ENCODE results near the gene ATXN7.
A peak's percentile ranks its signal among the peaks of the same experiment; 100 is the strongest.

Gene ATXN7

GRCh38 chr3:63990204-63990603 is 126.5 kb downstream of the ATXN7 start:
- Mint-ChIP-seq H3K27me3 (no peaks in the 10 kb centered on the region), H3K36me3 (peaks cover 56% of the 10 kb centered on the region), H3K9me3 (no peaks in the 10 kb centered on the region), H3K27ac (no peak overlapping the region), H3K4me1 (no peaks in the 10 kb centered on the region), H3K4me3 (no peak overlapping the region)
- ATAC-seq = no peak

DNA sequence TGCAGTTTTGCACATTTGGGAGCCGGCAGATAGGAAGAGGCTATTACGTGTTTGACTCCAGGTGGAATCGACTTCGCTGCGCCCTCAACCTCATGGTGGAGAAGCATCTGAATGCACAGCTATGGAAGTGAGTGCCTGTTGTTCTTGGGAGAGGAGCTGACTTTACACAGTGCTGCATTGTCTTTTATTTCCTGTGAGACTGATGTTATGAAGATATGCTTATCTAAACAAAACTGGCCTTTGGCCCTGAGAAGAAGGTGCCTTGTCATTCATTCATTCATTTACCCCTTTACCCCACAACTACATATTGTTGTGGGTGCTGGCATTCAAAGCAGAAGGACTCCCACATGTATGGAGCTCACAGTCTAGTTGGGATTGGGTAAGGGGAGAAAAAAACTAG is 127.1 kb downstream of the ATXN7 start:
- Mint-ChIP-seq H3K36me3 (peaks cover 56% of the 10 kb centered on the region), H3K27me3 (no peaks in the 10 kb centered on the region), H3K4me1 (no peaks in the 10 kb centered on the region), H3K4me3 (no peak overlapping the region), H3K27ac (peak overlapping the region; percentile 17), H3K9me3 (no peaks in the 10 kb centered on the region)
- no peak for ATAC-seq

DNA sequence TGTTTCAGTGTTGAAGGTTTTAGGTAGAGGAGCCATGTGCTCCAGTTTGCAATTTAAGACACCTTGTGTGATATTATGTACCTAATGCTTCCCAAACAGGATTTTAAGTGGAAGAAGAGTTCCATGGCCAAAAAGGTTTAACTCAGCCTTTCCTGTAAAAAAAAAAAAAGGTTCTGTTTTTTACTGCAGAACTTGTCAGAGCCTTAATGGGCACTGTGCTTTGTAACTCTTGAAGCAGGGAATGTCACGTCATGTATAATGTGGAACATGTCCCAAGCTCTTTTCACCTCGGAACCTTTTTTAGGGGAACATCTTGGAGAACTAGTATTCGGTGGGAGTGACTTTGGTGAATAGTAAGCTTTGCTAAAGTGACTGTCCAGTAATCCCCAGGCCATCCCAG is 128.0 kb downstream of the ATXN7 start:
- no peaks in the 10 kb centered on the region for H3K27me3 Mint-ChIP-seq
- no peaks in the 10 kb centered on the region for H3K4me1 Mint-ChIP-seq
- H3K36me3 Mint-ChIP-seq = peaks cover 61% of the 10 kb centered on the region
- H3K4me3 Mint-ChIP-seq = no peak overlapping the region
- H3K9me3 Mint-ChIP-seq = no peaks in the 10 kb centered on the region
- ATAC-seq = no peak
- H3K27ac Mint-ChIP-seq = peak overlapping the region; percentile 17

DNA sequence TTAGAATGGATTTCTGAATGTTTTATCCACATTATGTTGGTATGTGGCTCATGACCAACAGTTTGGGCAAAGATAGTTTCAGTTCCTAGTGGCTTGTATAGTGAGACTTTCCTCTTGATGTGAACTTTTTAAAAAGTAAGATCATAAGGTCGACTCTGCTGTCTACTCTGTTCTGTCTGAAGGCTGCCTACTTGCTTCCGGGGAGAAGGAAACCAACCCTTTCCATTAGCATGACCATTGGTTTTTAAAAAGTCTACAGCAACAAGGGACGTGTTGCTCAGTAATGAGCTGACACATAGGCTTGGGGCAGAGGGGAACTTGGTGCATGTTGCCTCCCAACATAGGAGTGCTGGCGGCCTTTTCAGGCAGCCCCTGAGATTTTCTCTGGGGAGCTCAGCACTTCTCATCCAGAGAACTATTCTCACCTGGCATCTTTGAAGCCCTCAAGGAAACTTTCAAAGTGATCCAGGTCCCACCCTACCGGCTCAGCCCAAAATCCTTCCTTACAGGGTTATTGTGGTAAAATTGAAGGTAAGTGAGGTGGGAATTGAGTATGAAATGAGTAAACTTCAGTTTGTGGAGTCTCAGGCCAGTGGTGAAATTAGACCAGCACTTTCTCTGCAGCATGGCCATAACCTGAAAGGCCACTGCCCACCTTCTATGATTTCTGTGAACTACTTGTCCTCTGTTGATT is 129.0 kb downstream of the ATXN7 start:
- Mint-ChIP-seq H3K36me3 (peaks cover 62% of the 10 kb centered on the region), H3K9me3 (no peaks in the 10 kb centered on the region), H3K27ac (no peak overlapping the region), H3K4me3 (no peak overlapping the region), H3K4me1 (no peaks in the 10 kb centered on the region), H3K27me3 (no peaks in the 10 kb centered on the region)
- peak; percentile 60 for ATAC-seq

DNA sequence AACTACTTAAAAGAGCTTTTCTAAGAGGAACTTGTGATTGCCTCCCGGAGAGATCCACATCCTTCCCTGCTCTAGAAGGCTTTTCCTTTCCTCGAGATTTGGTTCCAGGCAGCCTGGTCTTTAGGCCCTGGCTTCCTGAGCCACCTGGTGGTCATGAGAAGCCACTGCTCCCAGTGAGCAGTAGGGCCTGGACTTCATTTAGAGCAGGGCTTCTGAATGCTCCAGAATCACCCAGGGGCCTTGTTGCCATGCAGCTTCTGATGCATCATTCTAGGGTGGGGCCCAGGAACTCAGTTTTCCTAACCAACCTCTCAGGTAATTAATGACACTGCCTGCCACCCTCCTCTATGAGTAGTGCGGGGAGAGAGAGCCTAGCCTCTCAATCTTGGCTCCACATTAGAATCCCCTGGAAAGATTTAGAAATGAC is 130.0 kb downstream of the ATXN7 start:
- no peaks in the 10 kb centered on the region for H3K27me3 Mint-ChIP-seq
- H3K27ac Mint-ChIP-seq = no peak overlapping the region
- peaks cover 54% of the 10 kb centered on the region for H3K36me3 Mint-ChIP-seq

DNA sequence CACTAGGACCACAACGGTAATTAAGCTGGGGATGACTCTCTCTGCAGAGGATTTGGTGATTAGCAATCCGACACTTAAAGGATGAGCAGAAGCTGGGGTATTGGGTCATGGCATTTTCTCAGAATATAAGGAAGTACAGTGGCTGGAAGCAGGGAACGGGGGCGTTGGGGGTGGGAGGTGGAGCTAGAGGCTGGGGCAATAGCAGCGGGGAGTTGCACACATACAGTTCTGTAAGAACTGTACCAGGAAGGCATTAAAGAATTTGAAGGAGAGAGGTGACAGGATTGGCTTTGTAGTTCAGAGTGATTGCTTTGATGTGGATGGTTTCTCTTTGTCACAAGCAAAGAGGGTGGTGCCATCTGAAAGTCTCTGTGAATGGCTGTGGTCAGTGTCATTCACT is 131.4 kb downstream of the ATXN7 start:
- H3K36me3 Mint-ChIP-seq = peaks cover 54% of the 10 kb centered on the region
- H3K9me3 Mint-ChIP-seq = no peaks in the 10 kb centered on the region
- no peaks in the 10 kb centered on the region for H3K27me3 Mint-ChIP-seq
- no peak overlapping the region for H3K27ac Mint-ChIP-seq
- ATAC-seq = no peak
- H3K4me1 Mint-ChIP-seq = no peaks in the 10 kb centered on the region
- H3K4me3 Mint-ChIP-seq = no peak overlapping the region

More for the DNA sequence above, 130.0 kb downstream of the ATXN7 start:
- Mint-ChIP-seq H3K4me3 (no peak overlapping the region), H3K4me1 (no peaks in the 10 kb centered on the region), H3K9me3 (no peaks in the 10 kb centered on the region)
- ATAC-seq = peak; percentile 65

DNA sequence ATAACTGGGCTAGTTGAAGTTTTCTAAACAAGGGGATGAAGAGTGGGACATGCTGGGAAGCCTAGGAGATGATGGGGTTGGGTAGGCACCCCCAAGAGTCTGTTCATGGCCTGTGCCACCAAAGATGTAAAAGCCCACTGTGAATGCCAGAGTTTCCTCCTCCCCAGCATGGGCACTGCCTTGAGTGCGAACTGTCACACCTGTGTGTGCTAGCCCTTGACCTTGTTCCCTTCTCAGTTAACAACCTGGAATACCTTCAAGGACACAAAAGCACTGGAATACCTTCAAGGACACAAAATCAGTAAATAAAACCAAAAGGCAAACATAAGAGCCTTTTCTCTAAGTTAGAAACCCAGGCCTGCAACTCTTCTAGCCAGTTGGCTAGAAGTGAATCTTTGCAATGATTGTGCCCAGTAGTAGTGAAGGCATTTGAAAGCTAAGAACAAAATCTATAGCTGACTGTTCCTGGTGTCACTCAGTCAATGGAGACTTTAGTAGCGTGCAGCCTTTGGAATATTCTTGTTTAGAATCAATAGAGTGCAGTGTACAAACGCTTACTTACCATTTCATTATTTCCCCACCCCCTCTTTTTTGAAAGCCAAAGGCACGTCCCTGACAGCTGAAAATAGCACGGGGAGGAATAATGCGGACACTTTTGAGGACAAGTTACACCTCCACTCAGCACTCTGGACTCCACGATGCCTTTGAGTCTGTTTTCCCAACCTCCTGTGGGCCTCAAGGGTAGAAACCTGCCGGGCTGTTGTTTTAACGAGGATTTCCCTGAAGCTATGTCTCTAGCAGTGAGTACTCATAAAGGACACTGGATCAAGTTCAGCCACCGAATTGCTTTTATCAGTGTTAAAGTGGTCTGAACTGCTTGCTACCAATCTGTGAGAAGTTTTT is 135.4 kb downstream of the ATXN7 start:
- Mint-ChIP-seq H3K27ac (no peak overlapping the region), H3K4me3 (no peak overlapping the region), H3K9me3 (no peaks in the 10 kb centered on the region), H3K36me3 (peaks cover 47% of the 10 kb centered on the region), H3K27me3 (no peaks in the 10 kb centered on the region), H3K4me1 (no peaks in the 10 kb centered on the region)
- no peak for ATAC-seq

DNA sequence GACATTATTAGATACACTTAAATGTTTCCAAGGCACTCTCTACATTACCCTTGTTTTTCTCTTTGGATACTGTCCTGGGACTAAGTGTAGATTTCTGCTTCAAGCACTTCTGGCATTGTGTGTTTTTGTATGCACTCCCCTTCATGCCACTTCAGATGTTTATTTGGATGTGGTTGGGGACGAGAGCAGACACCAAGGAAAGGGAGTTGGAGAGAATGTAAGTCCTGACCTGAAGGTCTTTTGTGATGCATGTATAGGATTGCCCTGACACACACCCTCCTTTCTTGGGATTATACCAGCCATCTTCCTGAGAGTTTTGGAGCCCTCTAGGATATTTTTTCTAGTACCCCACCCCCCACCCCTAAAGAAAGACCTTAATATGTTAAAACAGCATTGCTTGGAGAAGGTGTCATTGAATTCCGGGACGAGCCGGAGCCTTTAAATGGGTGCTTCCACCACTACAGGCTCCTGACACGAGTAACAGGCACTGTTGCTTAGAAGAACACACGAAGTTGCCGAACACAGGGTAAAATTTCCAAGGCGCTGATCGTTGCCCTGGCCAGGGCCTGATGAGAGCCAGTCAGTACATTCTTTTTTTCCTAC is 136.9 kb downstream of the ATXN7 start:
- Mint-ChIP-seq H3K9me3 (no peaks in the 10 kb centered on the region), H3K36me3 (peaks cover 37% of the 10 kb centered on the region), H3K4me3 (no peak overlapping the region), H3K27ac (no peak overlapping the region), H3K4me1 (no peaks in the 10 kb centered on the region), H3K27me3 (no peaks in the 10 kb centered on the region)
- no peak for ATAC-seq

DNA sequence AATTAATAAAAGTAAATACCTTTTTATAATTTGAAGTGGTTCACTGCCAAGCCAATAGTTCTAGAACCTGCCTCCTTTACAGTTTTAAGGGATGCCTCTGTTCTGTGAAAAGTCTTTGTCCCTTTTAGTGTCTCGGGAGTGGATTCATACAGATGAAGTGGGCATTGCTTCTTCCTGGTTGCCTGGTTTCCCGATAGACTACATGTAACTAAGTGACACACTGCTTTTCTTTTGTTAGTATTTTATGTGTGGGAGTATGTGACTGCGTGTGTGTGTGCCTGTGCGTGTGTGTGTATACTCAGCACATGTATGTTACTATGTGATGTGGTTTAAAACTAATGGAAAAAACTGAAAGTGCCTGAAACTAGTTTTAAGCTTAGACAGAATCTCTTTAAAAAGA is 138.6 kb downstream of the ATXN7 start:
- no peaks in the 10 kb centered on the region for H3K27me3 Mint-ChIP-seq
- peaks cover 20% of the 10 kb centered on the region for H3K36me3 Mint-ChIP-seq
- no peak overlapping the region for H3K27ac Mint-ChIP-seq
- no peak overlapping the region for H3K4me3 Mint-ChIP-seq
- no peaks in the 10 kb centered on the region for H3K9me3 Mint-ChIP-seq
- ATAC-seq = no peak
- H3K4me1 Mint-ChIP-seq = no peaks in the 10 kb centered on the region

GRCh38 chr3:64003589-64003988 is 139.9 kb downstream of the ATXN7 start:
- no peaks in the 10 kb centered on the region for H3K4me1 Mint-ChIP-seq
- H3K4me3 Mint-ChIP-seq = no peak overlapping the region
- no peaks in the 10 kb centered on the region for H3K9me3 Mint-ChIP-seq
- ATAC-seq = no peak
- H3K36me3 Mint-ChIP-seq = peaks cover 17% of the 10 kb centered on the region
- H3K27ac Mint-ChIP-seq = no peak overlapping the region
- H3K27me3 Mint-ChIP-seq = no peaks in the 10 kb centered on the region

DNA sequence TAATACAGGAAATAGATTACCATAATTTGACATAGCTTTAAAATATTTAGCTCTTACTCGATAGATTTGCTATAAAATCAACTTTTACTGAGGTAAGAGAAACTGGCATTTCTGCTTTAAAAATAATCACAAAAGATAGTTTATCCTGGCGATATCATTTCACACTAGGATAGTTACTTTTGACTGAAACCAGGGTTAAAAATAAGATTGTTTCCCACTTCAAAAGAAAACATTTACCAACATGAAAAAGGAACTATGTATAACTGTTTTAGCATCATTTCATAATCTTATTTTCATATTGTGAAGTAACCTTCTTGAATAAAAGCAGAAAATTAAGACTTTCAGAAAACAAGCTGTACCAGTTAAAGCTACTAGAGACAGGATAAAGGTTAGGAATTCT is 144.3 kb downstream of the ATXN7 start:
- ATAC-seq = no peak
- Mint-ChIP-seq H3K4me3 (no peak overlapping the region), H3K4me1 (no peaks in the 10 kb centered on the region), H3K9me3 (no peaks in the 10 kb centered on the region), H3K36me3 (peaks cover 26% of the 10 kb centered on the region), H3K27ac (no peak overlapping the region), H3K27me3 (no peaks in the 10 kb centered on the region)

GRCh38 chr3:64008487-64009351 is 145.1 kb downstream of the ATXN7 start:
- Mint-ChIP-seq H3K36me3 (peaks cover 33% of the 10 kb centered on the region), H3K27ac (no peak overlapping the region), H3K27me3 (no peaks in the 10 kb centered on the region), H3K9me3 (no peaks in the 10 kb centered on the region), H3K4me3 (no peak overlapping the region), H3K4me1 (no peaks in the 10 kb centered on the region)
- no peak for ATAC-seq

DNA sequence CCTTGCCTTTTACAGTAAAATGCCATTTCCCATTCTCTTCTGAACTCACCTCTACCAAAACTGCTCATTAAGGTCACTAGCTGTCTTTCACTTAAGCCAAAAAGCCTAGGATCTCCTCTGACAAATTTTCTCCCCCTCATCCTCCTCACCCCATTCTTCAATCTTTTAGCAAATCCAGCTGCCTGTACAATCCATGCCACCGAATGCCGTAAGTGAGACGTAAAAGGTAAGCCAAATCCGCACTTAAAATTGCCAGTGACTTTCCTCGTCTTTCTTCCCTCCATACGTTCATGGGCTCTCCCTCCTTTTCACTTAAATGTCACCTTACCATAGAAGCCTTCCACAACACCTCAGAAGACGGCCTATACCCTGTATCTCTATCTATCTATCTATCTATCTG is 145.9 kb downstream of the ATXN7 start:
- Mint-ChIP-seq H3K27ac (no peak overlapping the region), H3K27me3 (no peaks in the 10 kb centered on the region)
- ATAC-seq = no peak

GRCh38 chr3:64010199-64010598 is 146.5 kb downstream of the ATXN7 start:
- ATAC-seq = no peak
- Mint-ChIP-seq H3K4me1 (peaks cover 7% of the 10 kb centered on the region), H3K27ac (no peak overlapping the region), H3K27me3 (no peaks in the 10 kb centered on the region), H3K9me3 (no peaks in the 10 kb centered on the region), H3K36me3 (peaks cover 47% of the 10 kb centered on the region), H3K4me3 (no peak overlapping the region)

More for the DNA sequence above, 145.9 kb downstream of the ATXN7 start:
- H3K36me3 Mint-ChIP-seq = peaks cover 41% of the 10 kb centered on the region
- H3K4me1 Mint-ChIP-seq = peaks cover 5% of the 10 kb centered on the region
- H3K4me3 Mint-ChIP-seq = no peak overlapping the region
- H3K9me3 Mint-ChIP-seq = no peaks in the 10 kb centered on the region

DNA sequence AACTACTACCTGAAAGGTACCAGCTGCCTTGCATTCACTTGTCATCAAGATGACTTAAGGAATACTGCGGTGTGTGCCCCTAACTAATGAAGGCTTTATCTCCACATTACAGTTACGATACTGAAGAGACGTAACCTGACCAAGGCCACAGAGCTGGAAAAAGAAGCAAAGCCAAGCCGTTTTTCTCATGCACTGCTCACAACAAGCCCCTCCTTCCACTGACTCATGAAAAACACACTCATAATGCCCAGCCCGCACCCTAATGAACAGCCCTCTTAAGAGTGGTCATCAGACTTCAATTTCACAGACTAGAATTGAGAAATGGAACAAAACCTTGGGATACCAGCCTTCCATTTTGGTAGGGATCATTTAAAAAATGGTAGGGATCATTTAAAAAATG is 148.0 kb downstream of the ATXN7 start:
- Mint-ChIP-seq H3K4me1 (peaks cover 7% of the 10 kb centered on the region), H3K4me3 (no peak overlapping the region), H3K27ac (no peak overlapping the region), H3K36me3 (peaks cover 50% of the 10 kb centered on the region), H3K9me3 (no peaks in the 10 kb centered on the region), H3K27me3 (no peaks in the 10 kb centered on the region)
- ATAC-seq = no peak

Measured in stimulated activated memory B cell treated with anti-CD40 and anti-IgM and Interleukin-4, amounts not matched to agents 10 μg/mL and 1 μg/mL and 100 μg/mL, for 72 hours (primary cell).